CD4-positive, alpha-beta T cell treated with Interleukin-15 for 4 hours (primary cell): ENCODE data around the gene MNX1.

Experiments
- DNase-seq: peaks from one replicate; pipeline ENCODE4 v3.0.0-alpha.2; 2020; ENCODE audit warnings: low spot score

The MNX1 gene

GRCh38 chr7:157014635-157015555 is 4.4 kb upstream of the MNX1 start:
- DNase-seq, result no peak

GRCh38 chr7:157013602-157014549 is 3.4 kb upstream of the MNX1 start:
- no peak for DNase-seq

GRCh38 chr7:157013101-157013500 is 2.6 kb upstream of the MNX1 start:
- DNase-seq, result no peak

GRCh38 chr7:157012113-157012547 is 1.7 kb upstream of the MNX1 start:
- no peak for DNase-seq

GRCh38 chr7:157011333-157012112 is 1.1 kb upstream of the MNX1 start:
- DNase-seq, result no peak

GRCh38 chr7:157009778-157010587 is 480 bp downstream of the MNX1 start:
- no peak for DNase-seq

GRCh38 chr7:157009170-157009777 is 1.2 kb downstream of the MNX1 start:
- no peak for DNase-seq

- no peak for DNase-seq
Observed at GRCh38 chr7:157008206-157009169, 2.0 kb downstream of the MNX1 start.

- DNase-seq, result no peak
Observed at GRCh38 chr7:157007470-157008066, 2.9 kb downstream of the MNX1 start.

- no peak for DNase-seq
Observed at GRCh38 chr7:157006829-157007469, 3.5 kb downstream of the MNX1 start.

GRCh38 chr7:157006205-157006747 is 4.2 kb downstream of the MNX1 start:
- DNase-seq, result no peak

GRCh38 chr7:157005456-157006204 is 4.8 kb downstream of the MNX1 start:
- DNase-seq, result no peak

GRCh38 chr7:157004521-157005455 is 5.7 kb downstream of the MNX1 start:
- no peak for DNase-seq

- no peak for DNase-seq
Observed at GRCh38 chr7:157003756-157004520, 6.5 kb downstream of the MNX1 start.

GRCh38 chr7:157003445-157003755 is 7.1 kb downstream of the MNX1 start:
- DNase-seq, result no peak
